HepG2 (cell line): ENCODE data around the gene MLST8. TPM values are rescaled to one million over a fixed set of nuclear protein-coding genes. Genes with fewer than 3 reads are reported as not detected.
A peak's percentile ranks its signal among the peaks of the same experiment; 100 is the strongest.

Experiments
- AHR ChIP-seq: IDR thresholded peaks from 2 replicates; pipeline ENCODE4 v1.6.1; 2018; ENCODE audit warnings: missing genetic modification reagents, missing compliant biosample characterization
- CBX2 ChIP-seq, 2 experiments: fragments of 200-600 bp in 1 of 2; sonication (generic); formaldehyde crosslinking in 1 of 2; IDR thresholded peaks; 2 replicates each; pipeline versions ENCODE4 v1.7.0 to v1.8.1; 2018 to 2022; ENCODE audit warnings: low read depth in 2 of 2, low read length in 1 of 2, mild to moderate bottlenecking in 1 of 2, missing genetic modification reagents in 1 of 2
- CEBPG ChIP-seq: IDR thresholded peaks from 2 replicates; pipeline ENCODE4 v1.6.1; 2016
- E2F1 ChIP-seq: sonication (generic); formaldehyde crosslinking; IDR thresholded peaks from 2 replicates; pipeline ENCODE4 v1.5.0; 2020; ENCODE audit warnings: missing genetic modification reagents
- ERF ChIP-seq: IDR thresholded peaks from 2 replicates; pipeline ENCODE4 v1.6.1; 2018; ENCODE audit warnings: missing biosample characterization, missing genetic modification reagents
- ETV6 ChIP-seq: sonication (generic); formaldehyde crosslinking; conservative IDR thresholded peaks from 2 replicates; pipeline ENCODE4 v1.4.0; 2020; ENCODE audit warnings: missing genetic modification reagents
- GABPB1 ChIP-seq: IDR thresholded peaks from 2 replicates; pipeline ENCODE4 v1.6.1; 2016; ENCODE audit warnings: mild to moderate bottlenecking, missing genetic modification reagents, moderate library complexity, missing compliant biosample characterization
- GATAD2A ChIP-seq: IDR thresholded peaks from 2 replicates; pipeline ENCODE4 v1.6.1; 2016
- IRF2 ChIP-seq: IDR thresholded peaks from 2 replicates; pipeline ENCODE4 v1.6.1; 2018; ENCODE audit warnings: missing genetic modification reagents, missing compliant biosample characterization
- KDM5B ChIP-seq: sonication (generic); formaldehyde crosslinking; IDR thresholded peaks from 2 replicates; pipeline ENCODE4 v1.4.0; 2020; ENCODE audit warnings: missing genetic modification reagents, mild to moderate bottlenecking, borderline replicate concordance
- NCOA2 ChIP-seq: sonication (generic); formaldehyde crosslinking; IDR thresholded peaks from 2 replicates; pipeline ENCODE4 v1.8.0; 2022; ENCODE audit warnings: inconsistent platforms
- NR2F1 ChIP-seq, 2 experiments: fragments of 450-650 bp in 1 of 2; formaldehyde crosslinking in 1 of 2; IDR thresholded peaks; 2 replicates each; pipeline versions ENCODE4 v1.5.0 to v1.6.1; 2016 to 2020; ENCODE audit warnings: mild to moderate bottlenecking in 1 of 2, missing compliant biosample characterization in 1 of 2, missing genetic modification reagents in 1 of 2, moderate library complexity in 1 of 2
- POLR2A ChIP-seq, 2 experiments: IDR thresholded peaks; 2 replicates each; pipeline ENCODE4 v1.6.1; 2011; ENCODE audit warnings: low read depth in 2 of 2, low read length in 2 of 2, mild to moderate bottlenecking in 1 of 2, moderate library complexity in 1 of 2; ENCODE audit not compliant: insufficient read depth in 1 of 2
- PPARG ChIP-seq: conservative IDR thresholded peaks from 2 replicates; pipeline ENCODE4 v1.6.1; 2016; ENCODE audit warnings: missing biosample characterization, missing genetic modification reagents
- RFXANK ChIP-seq: IDR thresholded peaks from 2 replicates; pipeline ENCODE4 v1.6.1; 2016
- SRSF4 ChIP-seq: fragments of 200-400 bp; formaldehyde crosslinking; IDR thresholded peaks from one replicate; pipeline ENCODE4 v1.6.1; 2018; ENCODE audit warnings: mild to moderate bottlenecking, low read depth, low read length, moderate library complexity; ENCODE audit not compliant: poor library complexity, severe bottlenecking
- SRSF9 ChIP-seq: fragments of 200-400 bp; formaldehyde crosslinking; IDR thresholded peaks from 2 replicates; pipeline ENCODE4 v1.6.1; 2018; ENCODE audit warnings: borderline replicate concordance, mild to moderate bottlenecking, low read depth, low read length; ENCODE audit not compliant: insufficient read depth, poor library complexity, severe bottlenecking
- TFDP1 ChIP-seq: IDR thresholded peaks from 2 replicates; pipeline ENCODE4 v1.6.1; 2016; ENCODE audit warnings: missing compliant biosample characterization, missing genetic modification reagents, borderline replicate concordance
- THAP11 ChIP-seq: IDR thresholded peaks from 2 replicates; pipeline ENCODE4 v1.6.1; 2016; ENCODE audit warnings: missing biosample characterization, missing genetic modification reagents
- ZNF282 ChIP-seq: fragments of 450-650 bp; IDR thresholded peaks from 2 replicates; pipeline ENCODE4 v1.6.1; 2018; ENCODE audit not compliant: partially characterized antibody
- ZNF337 ChIP-seq: sonication (generic); formaldehyde crosslinking; IDR thresholded peaks from 2 replicates; pipeline ENCODE4 v1.5.1; 2020; ENCODE audit warnings: missing genetic modification reagents, low read depth, mild to moderate bottlenecking, borderline replicate concordance
- ZNF652 ChIP-seq: IDR thresholded peaks from 2 replicates; pipeline ENCODE4 v1.6.1; 2016; ENCODE audit warnings: low read depth, borderline replicate concordance
- ZNF768 ChIP-seq: sonication (generic); formaldehyde crosslinking; IDR thresholded peaks from 2 replicates; pipeline ENCODE4 v1.4.0; 2020; ENCODE audit warnings: missing genetic modification reagents
- ZSCAN31 ChIP-seq: sonication (generic); formaldehyde crosslinking; IDR thresholded peaks from 2 replicates; pipeline ENCODE4 v1.5.0; 2020; ENCODE audit warnings: low read depth, mild to moderate bottlenecking, missing genetic modification reagents
- polyA plus RNA-seq, 8 experiments: library from polyadenylated mRNA; depleted of rRNA in 3 of 8; stranded (reverse) in 7 of 8; unstranded in 1 of 8; fragments of >200 nt; fragmentation: Illumina TruSeq in 4 of 8; extraction: Trizol in 4 of 8; gene quantifications; 2 replicates each; pipeline versions ENCODE4 v1.2.1 to v1.2.3, GENCODE V29; 2011 to 2016; ENCODE audit warnings: low read depth in 4 of 8, missing spikeins in 1 of 8, mixed read lengths in 1 of 8; ENCODE audit not compliant: insufficient read depth in 1 of 8
- total RNA-seq, 5 experiments: library from RNA; depleted of rRNA; stranded (reverse); fragments of >200 nt; fragmentation: Illumina TruSeq; extraction: Trizol; gene quantifications; 2 replicates each; pipeline ENCODE4 v1.2.3, GENCODE V29; 2016; ENCODE audit warnings: low read depth in 1 of 5
- TF ChIP-seq, protein P1 (sequence below): sonication (generic); formaldehyde crosslinking; IDR thresholded peaks from 2 replicates; pipeline ENCODE4 v1.8.0; 2022; ENCODE audit warnings: missing genetic modification reagents, mild to moderate bottlenecking, moderate library complexity, borderline replicate concordance
- TF ChIP-seq, protein P2 (sequence below): sonication (generic); formaldehyde crosslinking; IDR thresholded peaks from 2 replicates; pipeline ENCODE4 v1.4.0; 2020; ENCODE audit warnings: mild to moderate bottlenecking, missing genetic modification reagents

MLST8 gene
- total and polyA plus RNA-seq, 2 of the 13 experiments (the other 11 are each of a cell fraction or from before 2014, with no cell fraction given), result 30.8 to 72.7 TPM

GRCh38 chr16:2251296-2252111, 46.2 kb downstream of the MLST8 start, which contains the start of gene ECI1 (continued):
- TF ChIP-seq, protein P1, sequence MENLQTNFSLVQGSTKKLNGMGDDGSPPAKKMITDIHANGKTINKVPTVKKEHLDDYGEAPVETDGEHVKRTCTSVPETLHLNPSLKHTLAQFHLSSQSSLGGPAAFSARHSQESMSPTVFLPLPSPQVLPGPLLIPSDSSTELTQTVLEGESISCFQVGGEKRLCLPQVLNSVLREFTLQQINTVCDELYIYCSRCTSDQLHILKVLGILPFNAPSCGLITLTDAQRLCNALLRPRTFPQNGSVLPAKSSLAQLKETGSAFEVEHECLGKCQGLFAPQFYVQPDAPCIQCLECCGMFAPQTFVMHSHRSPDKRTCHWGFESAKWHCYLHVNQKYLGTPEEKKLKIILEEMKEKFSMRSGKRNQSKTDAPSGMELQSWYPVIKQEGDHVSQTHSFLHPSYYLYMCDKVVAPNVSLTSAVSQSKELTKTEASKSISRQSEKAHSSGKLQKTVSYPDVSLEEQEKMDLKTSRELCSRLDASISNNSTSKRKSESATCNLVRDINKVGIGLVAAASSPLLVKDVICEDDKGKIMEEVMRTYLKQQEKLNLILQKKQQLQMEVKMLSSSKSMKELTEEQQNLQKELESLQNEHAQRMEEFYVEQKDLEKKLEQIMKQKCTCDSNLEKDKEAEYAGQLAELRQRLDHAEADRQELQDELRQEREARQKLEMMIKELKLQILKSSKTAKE (CRISPR knock-in tag), result peak; percentile 52; the same call in 1 of the 2 replicates
- TF ChIP-seq ZNF282 (no peak), ERF (CRISPR knock-in tag) (peak; percentile 68), GATAD2A (peak; percentile 72), KDM5B (peak; percentile 86), IRF2 (CRISPR knock-in tag) (peak; percentile 87), NR2F1 (CRISPR knock-in tag; IDR thresholded peaks at IDR 0.05) (peak; percentile 43 to 47; a peak in 3 of 4 replicates), POLR2A (IDR thresholded peaks at IDR 0.05; ENCODE audit: insufficient read depth in 1 of 2, low read depth in 2 of 2, low read length in 2 of 2) (peak; percentile 85 to 95), CEBPG (CRISPR knock-in tag) (peak; percentile 31; the same call in 1 of the 2 replicates), ZNF768 (CRISPR knock-in tag) (peak; percentile 78; the same call in 1 of the 2 replicates), ZSCAN31 (peak; percentile 81), ZNF337 (CRISPR knock-in tag) (no peak), PPARG (CRISPR knock-in tag) (peak; percentile 75), CBX2 (IDR thresholded peaks at IDR 0.05; ENCODE audit: low read depth, low read length) (no peak), CBX2 (CRISPR knock-in tag; IDR thresholded peaks at IDR 0.05; ENCODE audit: low read depth) (0 out of 2 replicates have a peak, but pooled peaks have one; percentile 21), ETV6 (CRISPR knock-in tag) (0 out of 2 replicates have a peak, but pooled peaks have one; percentile 32), SRSF9 (no peak), TFDP1 (peak; percentile 68; the same call in 1 of the 2 replicates), SRSF4 (no peak), E2F1 (CRISPR knock-in tag) (peak; percentile 77), NCOA2 (peak; percentile 50), AHR (peak; percentile 18; the same call in 1 of the 2 replicates), ZNF652 (peak; percentile 12; the same call in 1 of the 2 replicates), RFXANK (CRISPR knock-in tag) (peak; percentile 78; the same call in 1 of the 2 replicates), GABPB1 (peak; percentile 94), THAP11 (CRISPR knock-in tag) (peak; percentile 85)
- TF ChIP-seq, protein P2, sequence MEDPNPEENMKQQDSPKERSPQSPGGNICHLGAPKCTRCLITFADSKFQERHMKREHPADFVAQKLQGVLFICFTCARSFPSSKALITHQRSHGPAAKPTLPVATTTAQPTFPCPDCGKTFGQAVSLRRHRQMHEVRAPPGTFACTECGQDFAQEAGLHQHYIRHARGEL (CRISPR knock-in tag), result 0 out of 2 replicates have a peak, but pooled peaks have one; percentile 33
